B cell (primary cell): ENCODE data around the gene DNAAF3. TPM values are rescaled to one million over a fixed set of nuclear protein-coding genes. Genes with fewer than 3 reads are reported as not detected.
A peak's percentile ranks its signal among the peaks of the same experiment; 100 is the strongest.
"Not testable (repeated sequence)": the region's sequence is repeated elsewhere in the genome, so short reads cannot be mapped to it uniquely, and the experiment has no call there.

Source experiments
- ATAC-seq: fragments of 200-7000 bp; cut with Tn5 transposase; one replicate; pipeline ENCODE4 v1.10.0; 2021; ENCODE audit warnings: low read depth, mild to moderate bottlenecking, moderate number of reproducible peaks, moderate library complexity
- CTCF ChIA-PET: fragments of 350-600 bp; sonication (Branson Sonifier 250); formaldehyde crosslinking; loops from one replicate; lab custom pipeline; 2021; ENCODE audit warnings: antibody characterized with exemption, inconsistent platforms; lab: Charles Lee
- POLR2A ChIA-PET: fragments of 350-600 bp; sonication (Branson Sonifier 250); formaldehyde crosslinking; loops from one replicate; lab custom pipeline; 2021; ENCODE audit warnings: antibody characterized with exemption; lab: Charles Lee
- DNase-seq: peaks from one replicate; pipeline ENCODE4 v3.0.0; 2013
- H2AFZ ChIP-seq: 2 replicates; pipeline ENCODE4 v1.6.1; 2012; ENCODE audit warnings: mild to moderate bottlenecking, low read depth, low read length; ENCODE audit not compliant: insufficient read depth, poor library complexity, severe bottlenecking
- H3K27ac ChIP-seq, 2 donors: 1 replicate in 1 of 2; 2 replicates in 1 of 2; pipeline ENCODE4 v1.5.1; 2012 to 2013; ENCODE audit warnings: low read length in 2 of 2, mild to moderate bottlenecking in 2 of 2, moderate library complexity in 1 of 2
- H3K27me3 ChIP-seq, 4 experiments: fragments of 200-600 bp in 1 of 4; sonication (generic) in 1 of 4; replicated peaks in 1 of 4; 1 replicate in 2 of 4; 2 replicates in 2 of 4; pipeline versions ENCODE4 v1.6.1 to v1.7.0; 2013 to 2016; ENCODE audit warnings: low read length in 3 of 4, mild to moderate bottlenecking in 2 of 4, mixed read lengths in 1 of 4, moderate library complexity in 1 of 4; ENCODE audit not compliant: insufficient read depth in 4 of 4, control insufficient read depth in 3 of 4; ENCODE audit errors: control extremely low read depth in 1 of 4
- H3K36me3 ChIP-seq, 2 experiments: replicated peaks in 1 of 2; 1 replicate in 1 of 2; 2 replicates in 1 of 2; pipeline versions ENCODE4 v1.6.1 to v1.7.1; 2013; ENCODE audit warnings: low read length in 1 of 2; ENCODE audit not compliant: insufficient read depth in 2 of 2, control insufficient read depth in 1 of 2; ENCODE audit errors: control extremely low read depth in 1 of 2, extremely low read depth in 1 of 2
- H3K4me1 ChIP-seq, 2 donors: fragments of 200-600 bp in 1 of 2; sonication (generic) in 1 of 2; 1 replicate in 1 of 2; 2 replicates in 1 of 2; pipeline versions ENCODE4 v1.5.1 to v1.6.1; 2013 to 2017; ENCODE audit warnings: low read length in 2 of 2; ENCODE audit not compliant: control insufficient read depth in 2 of 2, insufficient read depth in 2 of 2
- H3K4me2 ChIP-seq: replicated peaks from 2 replicates; pipeline ENCODE3; 2012; ENCODE audit warnings: mild to moderate bottlenecking, low read depth, low read length; ENCODE audit not compliant: poor library complexity, severe bottlenecking
- H3K4me3 ChIP-seq, 5 experiments: fragments of 200-600 bp in 1 of 5; sonication (generic) in 1 of 5; 1 replicate in 3 of 5; 2 replicates in 2 of 5; pipeline versions ENCODE4 v1.5.1 to v1.7.0; 2011 to 2016; ENCODE audit warnings: low read length in 4 of 5, mild to moderate bottlenecking in 4 of 5, low read depth in 2 of 5, control low read depth in 1 of 5, moderate library complexity in 1 of 5; ENCODE audit not compliant: insufficient read depth in 1 of 5; ENCODE audit errors: control extremely low read depth in 1 of 5, extremely low read depth in 1 of 5
- H3K79me2 ChIP-seq: fragments of 200-600 bp; sonication (generic); one replicate; pipeline ENCODE4 v1.6.0; 2016; ENCODE audit warnings: low read length; ENCODE audit not compliant: control insufficient read depth, insufficient read depth
- H3K9ac ChIP-seq: fragments of 200-600 bp; sonication (generic); 2 replicates; pipeline ENCODE4 v1.6.1; 2017; ENCODE audit warnings: mild to moderate bottlenecking, low read length, moderate library complexity
- H3K9me3 ChIP-seq, 3 donors: one replicate each; pipeline versions ENCODE4 v1.6.1 to v1.7.1; 2013; ENCODE audit warnings: low read length in 2 of 3; ENCODE audit not compliant: control insufficient read depth in 2 of 3, insufficient read depth in 1 of 3; ENCODE audit errors: control extremely low read depth in 1 of 3
- H4K20me1 ChIP-seq: 2 replicates; pipeline ENCODE4 v1.6.0; 2012; ENCODE audit warnings: mild to moderate bottlenecking, low read length; ENCODE audit not compliant: insufficient read depth, control insufficient read depth, poor library complexity, severe bottlenecking
- H3K27ac Mint-ChIP-seq: one replicate; pipeline ENCODE4 v1.8.0; 2021; ENCODE audit warnings: mixed read lengths
- H3K27me3 Mint-ChIP-seq: one replicate; pipeline ENCODE4 v1.8.0; 2021; ENCODE audit warnings: mixed read lengths
- H3K4me1 Mint-ChIP-seq: one replicate; pipeline ENCODE4 v1.8.0; 2021; ENCODE audit warnings: mixed read lengths
- H3K4me3 Mint-ChIP-seq: one replicate; pipeline ENCODE4 v1.8.0; 2021; ENCODE audit warnings: mixed read lengths
- H3K9me3 Mint-ChIP-seq: one replicate; pipeline ENCODE4 v1.8.0; 2022; ENCODE audit warnings: mixed read lengths; ENCODE audit not compliant: insufficient read depth
- CTCF ChIP-seq: fragments of 200-600 bp; IDR thresholded peaks from one replicate; pipeline ENCODE4 v1.8.0; 2022; ENCODE audit warnings: antibody characterized with exemption, mild to moderate bottlenecking
- EZH2 ChIP-seq: IDR thresholded peaks from 2 replicates; pipeline ENCODE4 v1.6.1; 2012; ENCODE audit warnings: borderline replicate concordance, low read depth, mild to moderate bottlenecking, moderate library complexity, low read length; ENCODE audit not compliant: insufficient read depth, poor library complexity, severe bottlenecking
- WGBS: methylation state at CpG from one replicate; pipeline ENCODE4 v1.1.5; 2013; ENCODE audit warnings: missing lambda C conversion rate; ENCODE audit not compliant: insufficient coverage; 5-methylcytosine and 5-hydroxymethylcytosine counted together
- intact Hi-C: fragments of 100-400 bp; cut with micrococcal nuclease; formaldehyde crosslinking; loops from one replicate; pipeline ENCODE4 v1.10.0; 2022
- polyA plus RNA-seq: library from polyadenylated mRNA; depleted of rRNA; stranded (reverse); fragments of >200 nt; gene quantifications from 2 replicates; pipeline ENCODE4 v1.2.3, GENCODE V29; 2012
- total RNA-seq, 2 donors: library from RNA; stranded (reverse); fragments of 120-200 nt in 1 of 2; gene quantifications; 1 replicate in 1 of 2; 2 replicates in 1 of 2; pipeline versions ENCODE4 v1.2.3 to v1.2.4, GENCODE V29; 2013 to 2022

The DNAAF3 gene
- total and polyA plus RNA-seq, 2 donors (not counting 1 experiment from before 2014, with no cell fraction given), result not detected

GRCh38 chr19:55206664-55207500, 40.5 kb upstream of the DNAAF3 start:
- Mint-ChIP-seq H3K4me3 (no peak overlapping the region), H3K27ac (no peak overlapping the region), H3K27me3 (peaks cover 36% of the 10 kb centered on the region), H3K4me1 (no peaks in the 10 kb centered on the region), H3K9me3 (no peaks in the 10 kb centered on the region)
- intact Hi-C loops, result no loop called here
- Histone ChIP-seq H3K9ac (no peak overlapping the region), H3K4me1 (no peaks in the 10 kb centered on the region), H3K4me3 (no peak overlapping the region), H2AFZ (no peak overlapping the region), H3K4me2 (no peak overlapping the region), H4K20me1 (no peaks in the 10 kb centered on the region), H3K27me3 (peaks cover 0 to 20% (median 4%) of the 10 kb centered on the region in 4 experiments), H3K79me2 (no peaks in the 10 kb centered on the region), H3K36me3 (no peaks in the 10 kb centered on the region), H3K27ac (no peak overlapping the region), H3K9me3 (peaks cover 0 to 3% (median 0%) of the 10 kb centered on the region in 3 donors)
- DNase-seq (no peak), ATAC-seq (no peak)
- 51% methylated on average over 24 of the region's 29 CpGs for WGBS
- no peak for TF ChIP-seq EZH2
- TF ChIP-seq CTCF, result no peak
- ChIA-PET POLR2A (no interaction called here), CTCF (no interaction called here)

- H3K4me3 ChIP-seq, DNase-seq, H3K27ac Mint-ChIP-seq, H3K4me1 Mint-ChIP-seq, H4K20me1 ChIP-seq, H3K4me3 Mint-ChIP-seq, H3K9ac ChIP-seq, H3K9me3 Mint-ChIP-seq, H3K79me2 ChIP-seq, intact Hi-C loops, H3K4me1 ChIP-seq, POLR2A ChIA-PET, H2AFZ ChIP-seq, H3K4me2 ChIP-seq, H3K27ac ChIP-seq, H3K36me3 ChIP-seq: not testable (repeated sequence)
- CTCF ChIA-PET, result interaction anchor here (1.0 to 1.7 kb wide), 2 partner anchors 76 to 182 kb away, joined by 3 to 5 read pairs; partner anchors contain the start of gene TMEM238
- Histone ChIP-seq H3K27me3 (peaks cover 0 to 29% (median 4%) of the 10 kb centered on the region in 4 experiments), H3K9me3 (peaks cover 0 to 12% (median 0%) of the 10 kb centered on the region in 3 donors)
- peaks cover 52% of the 10 kb centered on the region for H3K27me3 Mint-ChIP-seq
- WGBS, result 88% methylated on average over 3 of the region's 10 CpGs
- peak; percentile 24 for ATAC-seq
These were observed 35.8 kb upstream of the DNAAF3 start for GRCh38 chr19:55202199-55202598.
